Hair follicle dermal papilla cell (primary cell): Measurements from ENCODE around the gene SMNDC1. TPM values are rescaled to one million over a fixed set of nuclear protein-coding genes. Genes with fewer than 3 reads are reported as not detected.

Source experiments
- total RNA-seq: library from RNA; depleted of rRNA; stranded (reverse); fragments of >200 nt; gene quantifications from 2 replicates; pipeline ENCODE4 v1.2.3, GENCODE V29; 2012

SMNDC1 gene
- total RNA-seq = 7.8 and 8.3 TPM in 2 replicates

GRCh38 chr10:110304780-110305421, at the start of gene SMNDC1:
Gene SMNDC1 (minus strand): TSS chr10:110304920. CDS start chr10:110303587, 1,333 bp downstream.

Other genes starting within 250 kb of the SMNDC1 start
- 17.0 and 20.4 TPM in 2 replicates for gene MXI1, start 97.3 kb downstream of the SMNDC1 start, total RNA-seq
- gene DUSP5, start 193.0 kb upstream of the SMNDC1 start, total RNA-seq = 9.0 and 10.5 TPM in 2 replicates